Stimulated activated CD4-positive, alpha-beta T cell treated with anti-CD3 and anti-CD28 coated beads, TNF-alpha, amount 100 ng/mL, for 24 hours (primary cell): ENCODE data around the gene CSF3R.
A peak's percentile ranks its signal among the peaks of the same experiment; 100 is the strongest.
"Not testable (repeated sequence)": the region's sequence is repeated elsewhere in the genome, so short reads cannot be mapped to it uniquely, and the experiment has no call there.

Experiments used
- DNase-seq, 3 experiments: peaks; one replicate each; pipeline ENCODE4 v3.0.0-alpha.2; 2020; ENCODE audit warnings: low read depth in 3 of 3

CSF3R gene

GRCh38 chr1:36481771-36482723 lies 666 bp downstream of the CSF3R start:
- DNase-seq, result no peak

- DNase-seq, result no peak
These were observed 1.6 kb downstream of the CSF3R start for GRCh38 chr1:36481091-36481490.

- DNase-seq, result no peak
These were observed 2.6 kb downstream of the CSF3R start for GRCh38 chr1:36480161-36480560.

- no peak for DNase-seq
These were observed 3.1 kb downstream of the CSF3R start for GRCh38 chr1:36479505-36480051.

- not testable (repeated sequence) for DNase-seq
These were observed 5.1 kb downstream of the CSF3R start for GRCh38 chr1:36477615-36478014.

- no peak for DNase-seq
These were observed 5.8 kb downstream of the CSF3R start for GRCh38 chr1:36476945-36477344.

- no peak for DNase-seq
These were observed 6.7 kb downstream of the CSF3R start for GRCh38 chr1:36475910-36476604.

GRCh38 chr1:36475341-36475740 lies 7.4 kb downstream of the CSF3R start:
- DNase-seq, result no peak

GRCh38 chr1:36472656-36473055 lies 10.1 kb downstream of the CSF3R start:
- no peak for DNase-seq

- no peak for DNase-seq
These were observed 10.7 kb downstream of the CSF3R start for GRCh38 chr1:36471830-36472641.

- DNase-seq, result no peak
These were observed 13.6 kb downstream of the CSF3R start for GRCh38 chr1:36469163-36469562.

- DNase-seq, result no peak
These were observed 14.8 kb downstream of the CSF3R start for GRCh38 chr1:36467700-36468455.

GRCh38 chr1:36467027-36467410 lies 15.7 kb downstream of the CSF3R start:
- DNase-seq, result no peak

- no peak for DNase-seq
These were observed 16.2 kb downstream of the CSF3R start for GRCh38 chr1:36466370-36467026.

GRCh38 chr1:36465731-36466369 lies 16.9 kb downstream of the CSF3R start:
- DNase-seq, result no peak

- DNase-seq, result no peak
These were observed 17.9 kb downstream of the CSF3R start for GRCh38 chr1:36464605-36465393.

- DNase-seq, result peak; percentile 89 to 96 (median 91)
These were observed 18.7 kb downstream of the CSF3R start, which contains the start of gene MRPS15 for GRCh38 chr1:36463803-36464604. Gene MRPS15, minus strand, starts transcription at chr1:36464384. Its CDS starts 109 bp downstream, at chr1:36464275.

GRCh38 chr1:36463463-36463802 lies 19.3 kb downstream of the CSF3R start:
- DNase-seq, result no peak
